Mesodermal cell (in vitro differentiated cells): ENCODE measurements around the gene TMC8.

Experiments used
- H3K27ac ChIP-seq: 2 replicates; pipeline ENCODE4 v1.7.0; 2013; ENCODE audit warnings: mild to moderate bottlenecking, low read depth, low read length, moderate library complexity; ENCODE audit not compliant: severe bottlenecking
- H3K36me3 ChIP-seq: 2 replicates; pipeline ENCODE4 v1.7.1; 2013; ENCODE audit warnings: mild to moderate bottlenecking, low read length, moderate library complexity; ENCODE audit not compliant: control insufficient read depth, insufficient read depth
- H3K4me1 ChIP-seq: one replicate; pipeline ENCODE4 v1.7.1; 2013; ENCODE audit warnings: mild to moderate bottlenecking, low read length; ENCODE audit not compliant: insufficient read depth, control insufficient read depth, poor library complexity, severe bottlenecking
- H3K4me3 ChIP-seq: 2 replicates; pipeline ENCODE4 v1.7.0; 2013; ENCODE audit warnings: low read length, control low read depth, mild to moderate bottlenecking; ENCODE audit not compliant: insufficient read depth, poor library complexity, severe bottlenecking; ENCODE audit errors: extremely low read depth
- H3K9me3 ChIP-seq: 2 replicates; pipeline ENCODE4 v1.7.1; 2013; ENCODE audit warnings: mild to moderate bottlenecking, low read length, moderate library complexity; ENCODE audit not compliant: control insufficient read depth
- WGBS, 2 experiments: methylation state at CpG; one replicate each; pipeline ENCODE4 v1.1.5; 2013; ENCODE audit warnings: missing lambda C conversion rate in 2 of 2; ENCODE audit not compliant: insufficient coverage in 2 of 2; 5-methylcytosine and 5-hydroxymethylcytosine counted together

Gene TMC8

GRCh38 chr17:78176548-78177025 is 46.0 kb downstream of the TMC8 start:
- Histone ChIP-seq H3K4me1 (peaks cover 29% of the 10 kb centered on the region), H3K4me3 (no peak overlapping the region), H3K36me3 (peaks cover 73% of the 10 kb centered on the region), H3K27ac (no peak overlapping the region), H3K9me3 (no peaks in the 10 kb centered on the region)
- 41 to 55% methylated on average over 9 of the region's 14 CpGs for WGBS, 2 experiments

DNA sequence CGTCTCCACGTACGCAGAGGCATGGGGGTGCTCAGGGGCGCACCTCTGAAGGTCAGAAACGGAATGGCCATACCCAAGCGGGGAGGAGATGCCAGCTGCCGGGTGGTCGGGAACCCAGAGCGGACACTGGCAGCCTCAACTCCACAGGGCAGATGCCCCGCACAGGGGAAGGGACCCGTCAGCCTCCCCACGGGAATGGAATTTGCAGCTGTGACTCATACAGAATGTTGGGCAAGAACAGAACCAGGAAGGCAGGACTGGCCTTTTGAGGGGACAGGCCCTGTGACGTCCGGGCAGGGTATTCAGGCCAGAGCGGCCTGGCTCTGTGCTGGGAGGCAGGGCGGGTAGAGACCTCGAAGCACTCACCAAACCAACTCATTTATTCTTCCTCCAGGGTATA is 48.8 kb downstream of the TMC8 start:
- Histone ChIP-seq H3K4me3 (no peak overlapping the region), H3K36me3 (peaks cover 88% of the 10 kb centered on the region), H3K9me3 (no peaks in the 10 kb centered on the region), H3K4me1 (peaks cover 14% of the 10 kb centered on the region), H3K27ac (no peak overlapping the region)
- 95 to 97% methylated on average over 16 to 17 of the region's 17 CpGs for WGBS, 2 experiments

- no peak overlapping the region for H3K27ac ChIP-seq
- H3K4me3 ChIP-seq = no peak overlapping the region
- peaks cover 20% of the 10 kb centered on the region for H3K4me1 ChIP-seq
- peaks cover 88% of the 10 kb centered on the region for H3K36me3 ChIP-seq
- no peaks in the 10 kb centered on the region for H3K9me3 ChIP-seq
- WGBS, 2 experiments = 95% methylated on average over 10 to 12 of the region's 14 CpGs
Observed at GRCh38 chr17:78180083-78180482, 49.5 kb downstream of the TMC8 start.

GRCh38 chr17:78180508-78180907 is 49.9 kb downstream of the TMC8 start:
- H3K9me3 ChIP-seq = no peaks in the 10 kb centered on the region
- peaks cover 90% of the 10 kb centered on the region for H3K36me3 ChIP-seq
- H3K4me1 ChIP-seq = peaks cover 21% of the 10 kb centered on the region
- H3K4me3 ChIP-seq = no peak overlapping the region
- WGBS, 2 experiments = 83 to 100% methylated on average over 1 of the region's 2 CpGs
- no peak overlapping the region for H3K27ac ChIP-seq

DNA sequence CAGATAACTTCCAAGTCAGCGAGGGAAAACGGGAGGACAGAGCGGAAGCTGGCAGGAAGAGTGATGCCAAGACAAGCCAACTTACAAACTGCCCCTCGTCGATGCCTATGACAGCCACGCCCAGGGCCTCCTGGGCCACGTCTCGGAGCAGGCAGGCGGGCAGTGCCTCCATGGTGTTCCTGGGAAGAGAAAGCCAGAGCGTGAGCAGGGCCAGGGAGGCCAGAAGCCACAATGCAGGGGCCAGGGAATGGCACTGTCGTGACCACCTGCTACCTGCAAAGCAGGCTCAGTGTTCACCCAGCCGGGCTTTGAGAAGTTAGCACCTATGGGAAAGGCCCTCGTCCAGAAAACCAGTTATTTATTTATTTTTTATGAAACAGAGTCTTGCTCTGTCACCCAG is 51.9 kb downstream of the TMC8 start:
- 97 to 99% methylated on average over 11 to 13 of the region's 13 CpGs for WGBS, 2 experiments
- Histone ChIP-seq H3K4me3 (no peak overlapping the region), H3K4me1 (peaks cover 23% of the 10 kb centered on the region), H3K36me3 (peaks cover 75% of the 10 kb centered on the region), H3K27ac (no peak overlapping the region), H3K9me3 (no peaks in the 10 kb centered on the region)

DNA sequence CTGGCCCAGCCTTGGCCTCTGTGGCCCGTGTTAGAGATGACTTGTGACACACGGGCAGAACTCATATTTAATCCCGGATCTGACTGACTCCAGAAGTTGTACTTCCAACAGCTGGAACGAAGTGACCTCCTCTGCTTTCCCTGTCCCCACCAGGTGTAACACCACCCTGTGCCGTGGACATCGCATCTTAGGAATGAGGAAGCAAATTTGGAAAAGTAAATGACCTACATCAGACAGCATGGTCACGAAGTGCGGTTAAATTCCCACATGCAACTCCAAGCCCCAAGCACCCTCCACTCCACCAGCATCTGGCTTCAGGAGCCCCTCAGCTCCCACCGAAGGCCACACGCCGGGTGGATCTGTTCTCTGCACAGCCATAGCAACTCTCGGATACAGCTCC is 53.3 kb downstream of the TMC8 start:
- Histone ChIP-seq H3K9me3 (no peaks in the 10 kb centered on the region), H3K4me3 (no peak overlapping the region), H3K36me3 (peaks cover 69% of the 10 kb centered on the region), H3K27ac (no peak overlapping the region), H3K4me1 (peaks cover 23% of the 10 kb centered on the region)
- WGBS, 2 experiments = 97% methylated on average over 9 to 12 of the region's 12 CpGs

GRCh38 chr17:78184351-78184750 is 53.8 kb downstream of the TMC8 start:
- 91 to 94% methylated on average over 9 to 10 of the region's 10 CpGs for WGBS, 2 experiments
- Histone ChIP-seq H3K4me3 (no peak overlapping the region), H3K27ac (no peak overlapping the region), H3K9me3 (no peaks in the 10 kb centered on the region), H3K4me1 (peaks cover 23% of the 10 kb centered on the region), H3K36me3 (peaks cover 64% of the 10 kb centered on the region)

- Histone ChIP-seq H3K9me3 (no peaks in the 10 kb centered on the region), H3K27ac (no peak overlapping the region), H3K4me1 (peaks cover 23% of the 10 kb centered on the region), H3K4me3 (peak overlapping the region; percentile 16), H3K36me3 (peaks cover 61% of the 10 kb centered on the region)
- WGBS, 2 experiments = 87 to 95% methylated on average over 3 to 4 of the region's 9 CpGs
Observed at GRCh38 chr17:78184868-78185267, 54.3 kb downstream of the TMC8 start.

- peaks cover 23% of the 10 kb centered on the region for H3K4me1 ChIP-seq
- peak overlapping the region; percentile 69 for H3K4me3 ChIP-seq
- no peak overlapping the region for H3K27ac ChIP-seq
- H3K36me3 ChIP-seq = peaks cover 59% of the 10 kb centered on the region
- WGBS, 2 experiments = 59 to 88% methylated on average over 3 to 7 of the region's 10 CpGs
- no peaks in the 10 kb centered on the region for H3K9me3 ChIP-seq
Observed at GRCh38 chr17:78185981-78186691, 55.6 kb downstream of the TMC8 start.

DNA sequence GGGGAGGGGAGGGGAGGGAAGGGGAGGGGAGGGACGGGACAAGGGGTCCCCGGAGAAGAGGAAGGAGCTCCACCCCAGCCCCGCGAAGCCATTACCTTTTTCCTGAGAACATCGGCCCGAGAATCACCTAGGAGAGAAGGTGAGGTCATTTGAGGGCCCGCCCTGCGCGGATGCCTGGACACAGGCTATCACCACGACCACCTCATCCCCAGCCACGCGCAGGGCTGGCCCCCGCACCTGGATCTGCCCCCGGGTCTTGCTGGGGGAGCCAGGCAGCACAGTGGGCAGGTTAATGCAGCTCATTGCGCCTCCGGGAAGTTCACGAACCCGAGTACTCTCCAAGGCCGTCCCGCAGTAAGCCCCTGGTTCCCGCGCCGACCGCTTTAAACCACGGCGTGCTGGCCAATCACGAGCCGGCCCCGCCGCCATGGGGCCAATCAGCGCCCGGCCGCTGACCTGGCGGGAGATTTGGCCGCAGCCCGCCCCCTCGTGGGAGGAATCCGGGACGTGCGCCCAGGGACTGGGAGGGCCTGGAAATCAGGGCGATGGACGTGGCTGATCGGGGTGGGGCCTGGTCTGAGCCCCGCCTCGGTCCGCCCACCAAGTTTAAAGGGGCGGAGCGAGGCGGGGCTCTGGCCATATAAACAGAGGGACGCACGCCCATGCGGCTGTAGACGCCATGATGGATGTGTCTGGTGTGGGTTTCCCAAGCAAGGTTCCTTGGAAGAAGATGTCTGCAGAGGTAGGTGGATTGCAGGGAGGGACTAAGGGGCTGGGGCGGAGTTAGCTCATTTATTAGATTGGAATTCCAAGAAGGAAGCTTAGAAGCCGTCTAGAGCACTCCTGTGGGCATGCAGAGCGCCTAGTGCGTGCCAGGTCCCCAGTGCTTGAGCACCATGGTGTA is 56.4 kb downstream of the TMC8 start, which contains the start of the genes AFMID and TK1:
Gene AFMID, plus strand, starts transcription at position 671 of the 904 bp plus-strand sequence. Its CDS starts 9 bp downstream, at position 680.
Gene TK1, minus strand, starts transcription at position 361 of the 904 bp plus-strand sequence. Its CDS starts 58 bp downstream, at position 303.
- WGBS, 2 experiments = 5 to 6% methylated on average over 40 to 48 of the region's 57 CpGs

More for the DNA sequence above, 56.4 kb downstream of the TMC8 start, which contains the start of the genes AFMID and TK1:
- Histone ChIP-seq H3K36me3 (peaks cover 56% of the 10 kb centered on the region), H3K4me1 (peaks cover 23% of the 10 kb centered on the region), H3K27ac (peak within 1 kb of the TSS; percentile 84), H3K4me3 (peak within 1 kb of the TSS; percentile 69), H3K9me3 (no peaks in the 10 kb centered on the region)
